Measurements from ENCODE around the gene NOB1. TPM values are rescaled to one million over a fixed set of nuclear protein-coding genes. Genes with fewer than 3 reads are reported as not detected.

The NOB1 gene
- total RNA-seq, 4 donors from 2014 or later = 15.9 to 50.5 (median 21.0) TPM

- H3K36me3 ChIP-seq = no peaks in the 10 kb centered on the region
- no peaks in the 10 kb centered on the region for H3K27me3 ChIP-seq
- no peaks in the 10 kb centered on the region for H3K9me3 ChIP-seq
- intact Hi-C loops (cut with DNase I; ENCODE audit: low total_unique reads) = no loop called here
- no peak overlapping the region for H3K4me3 ChIP-seq
- H3K27ac ChIP-seq = no peak overlapping the region
- no peak for TF ChIP-seq CTCF (IDR thresholded peaks at IDR 0.05)
- no peak for DNase-seq
- no peaks in the 10 kb centered on the region for H3K4me1 ChIP-seq
Observed at GRCh38 chr16:69769404-69769803, 14.7 kb upstream of the NOB1 start.

GRCh38 chr16:69768666-69769065 is 13.9 kb upstream of the NOB1 start:
- TF ChIP-seq CTCF (IDR thresholded peaks at IDR 0.05) = no peak
- TF ChIP-seq POLR2A (IDR thresholded peaks at IDR 0.05) = no peak
- H3K36me3 ChIP-seq = no peaks in the 10 kb centered on the region
- no peaks in the 10 kb centered on the region for H3K27me3 ChIP-seq
- H3K9me3 ChIP-seq = no peaks in the 10 kb centered on the region
- no peak overlapping the region for H3K4me3 ChIP-seq
- H3K27ac ChIP-seq = no peak overlapping the region
- DNase-seq = no peak
- intact Hi-C loops (cut with DNase I; ENCODE audit: low total_unique reads) = no loop called here
- no peaks in the 10 kb centered on the region for H3K4me1 ChIP-seq

DNA sequence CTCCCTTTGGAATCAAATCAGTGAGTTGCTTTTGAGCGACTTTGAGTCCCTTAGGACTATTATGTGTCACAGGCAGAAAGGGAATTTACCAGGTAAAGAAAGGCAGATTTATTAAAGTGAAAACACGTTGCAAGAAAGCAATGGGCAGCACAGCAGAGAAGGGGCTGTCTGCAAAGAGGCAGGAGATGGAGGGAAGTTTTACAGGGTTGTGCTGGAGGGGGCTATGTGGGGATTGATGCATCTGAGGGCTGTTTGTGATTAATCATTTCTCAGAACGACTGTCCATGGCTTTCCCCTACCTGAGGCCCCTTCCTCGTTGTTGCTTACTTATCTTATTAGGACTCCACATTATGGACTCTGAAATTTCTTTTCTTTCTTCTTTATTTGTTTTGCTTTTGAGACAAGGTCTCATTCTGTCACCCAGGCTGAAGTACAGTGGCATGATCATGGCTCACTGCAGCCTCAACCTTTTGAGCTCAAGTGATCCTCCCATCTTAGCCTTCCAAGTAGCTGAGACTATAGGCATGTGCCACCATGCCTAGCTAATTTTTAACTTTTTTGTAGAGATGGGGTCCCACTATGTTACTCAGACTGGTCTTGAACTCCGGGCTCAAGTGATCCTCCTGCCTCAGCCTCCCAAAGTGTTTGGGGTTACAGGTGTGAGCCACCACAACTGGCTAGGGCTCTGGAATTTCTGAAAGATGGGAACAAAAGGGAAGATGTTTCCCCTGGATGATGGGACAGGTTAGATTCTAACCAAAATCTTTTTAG is 12.9 kb upstream of the NOB1 start:
- H3K4me3 ChIP-seq = no peak overlapping the region
- no peaks in the 10 kb centered on the region for H3K9me3 ChIP-seq
- no peak for TF ChIP-seq CTCF (IDR thresholded peaks at IDR 0.05)
- no peak for TF ChIP-seq POLR2A (IDR thresholded peaks at IDR 0.05)
- DNase-seq = no peak
- no peaks in the 10 kb centered on the region for H3K27me3 ChIP-seq
- H3K36me3 ChIP-seq = no peaks in the 10 kb centered on the region
- peaks cover 0 to 4% of the 10 kb centered on the region in 2 donors for H3K4me1 ChIP-seq
- intact Hi-C loops (cut with DNase I; ENCODE audit: low total_unique reads) = no loop called here
- H3K27ac ChIP-seq = no peak overlapping the region

- Histone ChIP-seq H3K4me3 (peak overlapping the region in 1 of 2 donors; percentile 94), H3K9me3 (no peaks in the 10 kb centered on the region), H3K27me3 (no peaks in the 10 kb centered on the region), H3K4me1 (peaks cover 0 to 8% of the 10 kb centered on the region in 2 donors), H3K36me3 (no peaks in the 10 kb centered on the region), H3K27ac (peak overlapping the region; percentile 91 to 97)
- DNase-seq = no peak
- intact Hi-C loops (cut with DNase I; ENCODE audit: low total_unique reads) = no loop called here
- no peak for TF ChIP-seq CTCF (IDR thresholded peaks at IDR 0.05)
- no peak for TF ChIP-seq POLR2A (IDR thresholded peaks at IDR 0.05)
Observed at GRCh38 chr16:69763599-69763942, 8.8 kb upstream of the NOB1 start.

GRCh38 chr16:69762814-69763598 is 8.3 kb upstream of the NOB1 start:
- intact Hi-C loops (cut with DNase I; ENCODE audit: low total_unique reads) = no loop called here
- TF ChIP-seq CTCF (IDR thresholded peaks at IDR 0.05) (no peak), POLR2A (IDR thresholded peaks at IDR 0.05) (no peak)
- Histone ChIP-seq H3K27ac (peak overlapping the region; percentile 91 to 97), H3K9me3 (no peaks in the 10 kb centered on the region), H3K4me3 (peak overlapping the region; percentile 85 to 94), H3K4me1 (peaks cover 0 to 8% of the 10 kb centered on the region in 2 donors), H3K36me3 (no peaks in the 10 kb centered on the region), H3K27me3 (no peaks in the 10 kb centered on the region)
- DNase-seq = no peak
